GM18505 (cell line): ENCODE measurements around the gene ACSF3.

Experiments
- ATAC-seq: cut with Tn5 transposase; IDR thresholded peaks from one replicate; pipeline ENCODE4 v1.9.1; 2021; ENCODE audit not compliant: unreplicated experiment
- POLR2A ChIP-seq: IDR thresholded peaks from 4 replicates; pipeline ENCODE4 v1.6.1; 2011; ENCODE audit warnings: borderline replicate concordance; ENCODE audit not compliant: insufficient read depth, insufficient read length; ENCODE audit errors: extremely low read depth

ACSF3 gene

GRCh38 chr16:89052191-89052889 is 41.3 kb upstream of the ACSF3 start:
- ATAC-seq = no peak
- no peak for TF ChIP-seq POLR2A

GRCh38 chr16:89052890-89053724 is 40.5 kb upstream of the ACSF3 start:
- no peak for TF ChIP-seq POLR2A
- no peak for ATAC-seq

GRCh38 chr16:89053725-89054029 is 40.0 kb upstream of the ACSF3 start:
- TF ChIP-seq POLR2A = no peak
- ATAC-seq = no peak

- no peak for ATAC-seq
- TF ChIP-seq POLR2A = no peak
Measured at GRCh38 chr16:89054261-89054661, 39.4 kb upstream of the ACSF3 start.

GRCh38 chr16:89054714-89055113 is 38.9 kb upstream of the ACSF3 start:
- ATAC-seq = no peak
- TF ChIP-seq POLR2A = no peak

- ATAC-seq = no peak
- no peak for TF ChIP-seq POLR2A
Measured at GRCh38 chr16:89055313-89055712, 38.3 kb upstream of the ACSF3 start.

- no peak for ATAC-seq
- no peak for TF ChIP-seq POLR2A
Measured at GRCh38 chr16:89055894-89056555, 37.6 kb upstream of the ACSF3 start.

GRCh38 chr16:89056592-89056991 is 37.1 kb upstream of the ACSF3 start:
- no peak for ATAC-seq
- no peak for TF ChIP-seq POLR2A

GRCh38 chr16:89057738-89058137 is 35.9 kb upstream of the ACSF3 start:
- no peak for ATAC-seq
- TF ChIP-seq POLR2A = no peak

- no peak for ATAC-seq
Measured at GRCh38 chr16:89058812-89059211, 34.8 kb upstream of the ACSF3 start.

GRCh38 chr16:89060207-89060794 is 33.4 kb upstream of the ACSF3 start:
- no peak for ATAC-seq
- peak; percentile 26 for TF ChIP-seq POLR2A

More at GRCh38 chr16:89058812-89059211, 34.8 kb upstream of the ACSF3 start:
- TF ChIP-seq POLR2A = no peak

GRCh38 chr16:89061086-89061485 is 32.6 kb upstream of the ACSF3 start:
- no peak for TF ChIP-seq POLR2A
- ATAC-seq = no peak

- TF ChIP-seq POLR2A = no peak
- no peak for ATAC-seq
Measured at GRCh38 chr16:89061590-89062380, 31.9 kb upstream of the ACSF3 start.
